ENCODE results near the gene CCDC136. TPM values are rescaled to one million over a fixed set of nuclear protein-coding genes. Genes with fewer than 3 reads are reported as not detected.

Gene CCDC136
- polyA plus RNA-seq, 1 donor, result 22.9 TPM

DNA sequence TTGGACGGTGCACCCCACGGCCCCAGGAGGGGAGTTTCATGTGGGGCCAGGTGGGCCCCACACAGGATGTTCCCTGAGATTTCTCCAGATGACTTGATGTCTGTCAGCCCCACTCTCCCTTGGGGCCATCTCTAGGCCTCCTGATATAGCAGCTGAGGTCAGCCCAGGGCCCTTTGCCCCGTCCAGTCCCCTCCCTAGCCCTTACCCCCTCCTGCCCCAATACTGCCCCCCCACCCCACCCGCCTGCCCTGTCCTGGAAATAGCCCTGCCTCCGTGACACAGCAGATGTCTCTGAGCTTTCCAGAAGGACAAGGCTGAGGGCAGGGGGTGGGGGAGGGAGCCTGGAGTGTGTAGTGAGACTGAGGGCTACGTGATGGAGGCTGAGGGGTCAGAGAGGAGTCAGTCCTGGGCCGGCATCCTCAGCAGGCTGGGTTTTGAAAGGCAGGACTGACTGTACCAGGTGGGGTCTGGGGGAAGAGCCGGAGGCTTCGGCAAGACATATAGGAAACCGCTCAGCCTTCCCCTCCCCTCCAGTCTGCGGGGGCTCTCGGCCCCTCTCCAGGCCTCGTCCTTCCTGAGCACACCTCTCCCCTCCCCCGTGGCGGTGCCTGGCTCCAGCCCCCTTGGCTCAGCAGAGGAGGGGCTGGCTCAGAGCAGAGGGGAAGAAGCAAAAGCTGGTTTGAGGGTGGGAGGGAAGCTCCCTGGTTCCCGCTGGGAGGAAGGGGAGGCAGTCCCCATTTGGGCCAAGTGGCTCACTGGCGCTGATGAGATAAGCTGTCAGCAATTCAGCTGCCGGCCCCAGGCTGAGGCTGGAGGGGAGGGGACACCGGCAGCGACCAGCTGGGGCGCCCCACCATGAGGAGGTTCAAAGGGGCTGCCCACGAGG lies 40.5 kb downstream of the CCDC136 start:
- DNase-seq (ENCODE audit: low read depth), result peak; percentile 57

DNA sequence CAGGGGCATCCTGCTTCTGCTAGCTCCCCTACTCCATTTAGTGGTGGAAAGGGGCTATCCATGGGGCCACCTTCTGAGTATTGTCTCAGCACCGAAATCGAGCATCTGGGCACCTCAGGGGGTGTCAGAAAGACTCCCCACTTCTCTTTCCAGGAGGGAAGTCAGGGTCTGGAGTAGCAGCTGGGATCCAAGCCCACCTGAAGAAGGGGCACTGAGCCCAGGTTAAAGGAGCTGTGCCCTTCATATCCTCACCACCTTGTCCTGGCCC lies 41.0 kb downstream of the CCDC136 start:
- no peak for DNase-seq (ENCODE audit: low read depth)

DNA sequence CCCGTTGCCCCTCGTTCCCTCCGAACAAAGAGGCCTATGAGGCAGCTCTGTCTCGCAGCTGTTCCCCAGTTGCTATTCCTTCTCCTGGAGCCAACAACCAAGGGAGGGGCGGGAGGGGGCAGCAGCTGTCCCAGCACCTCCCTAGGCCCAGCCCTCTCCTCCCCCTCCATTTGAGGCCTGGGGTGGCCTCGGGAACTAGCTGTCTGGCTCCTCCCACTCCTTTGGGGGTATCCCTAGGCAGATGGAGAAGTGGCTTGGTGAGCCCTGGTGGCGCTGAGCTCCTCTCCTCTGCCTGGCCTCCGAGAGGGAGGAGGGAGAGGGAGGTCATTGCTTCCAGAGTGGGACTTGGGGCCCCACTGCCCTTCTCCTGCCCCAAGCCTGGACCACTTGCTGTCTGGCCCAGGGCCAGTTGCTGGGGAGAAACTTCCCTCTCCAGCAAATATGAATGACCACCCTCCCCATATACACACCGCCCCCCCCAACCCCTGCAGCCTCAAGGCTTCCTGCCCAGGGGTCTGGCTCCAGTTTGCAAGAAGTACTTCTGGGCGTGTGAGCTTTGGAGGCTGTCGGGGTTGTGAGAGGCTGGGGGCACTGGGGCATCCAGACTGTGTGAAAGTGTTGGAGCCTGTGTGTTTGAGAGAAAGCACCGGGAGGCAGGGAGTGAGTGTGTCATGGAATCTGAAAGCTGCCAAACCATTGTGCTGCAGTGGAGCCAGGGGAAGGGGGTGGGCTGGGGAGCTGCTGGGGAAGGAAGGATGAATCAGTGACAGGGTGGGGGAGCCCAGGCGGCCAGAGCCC lies 41.6 kb downstream of the CCDC136 start:
- DNase-seq (ENCODE audit: low read depth), result peak; percentile 93

DNA sequence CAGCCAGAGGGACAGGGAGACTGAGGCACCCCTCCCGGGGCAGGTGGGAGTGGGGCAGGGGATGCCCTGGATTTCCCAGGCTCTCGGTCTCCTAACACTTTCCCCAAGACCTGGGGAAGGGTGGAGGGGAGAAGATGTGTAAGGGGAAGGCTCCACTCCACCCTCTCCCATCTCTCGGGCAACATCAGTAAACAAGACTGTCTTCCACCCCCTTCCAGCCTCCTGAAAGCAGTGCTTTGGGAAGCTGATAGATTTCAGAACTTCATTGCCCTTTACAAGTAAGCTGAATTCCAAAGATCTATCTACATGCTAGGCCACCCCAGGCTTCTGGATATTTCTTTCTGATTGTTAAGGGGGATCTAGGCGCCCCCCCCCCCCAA lies 42.2 kb downstream of the CCDC136 start:
- peak; percentile 57 for DNase-seq (ENCODE audit: low read depth)

DNA sequence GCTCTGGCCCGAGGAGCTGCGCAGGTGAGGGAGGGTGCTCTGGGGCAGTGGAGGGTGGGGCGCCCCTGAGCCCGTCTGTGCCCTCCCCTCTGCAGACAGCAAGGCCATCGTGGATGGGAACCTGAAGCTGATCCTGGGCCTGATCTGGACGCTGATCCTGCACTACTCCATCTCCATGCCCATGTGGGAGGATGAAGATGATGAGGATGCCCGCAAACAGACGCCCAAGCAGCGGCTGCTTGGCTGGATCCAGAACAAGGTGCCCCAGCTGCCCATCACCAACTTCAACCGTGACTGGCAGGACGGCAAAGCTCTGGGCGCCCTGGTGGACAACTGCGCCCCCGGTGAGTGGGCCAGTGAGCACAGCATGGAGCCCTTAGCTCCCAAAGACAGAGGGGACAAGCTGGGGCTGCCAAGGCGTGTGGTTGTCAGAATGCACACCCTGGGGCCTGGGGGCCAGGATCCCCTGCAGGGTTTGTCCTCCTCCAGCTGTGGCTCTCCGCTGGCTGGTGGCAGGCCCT lies 43.5 kb downstream of the CCDC136 start:
- DNase-seq (ENCODE audit: low read depth), result no peak

DNA sequence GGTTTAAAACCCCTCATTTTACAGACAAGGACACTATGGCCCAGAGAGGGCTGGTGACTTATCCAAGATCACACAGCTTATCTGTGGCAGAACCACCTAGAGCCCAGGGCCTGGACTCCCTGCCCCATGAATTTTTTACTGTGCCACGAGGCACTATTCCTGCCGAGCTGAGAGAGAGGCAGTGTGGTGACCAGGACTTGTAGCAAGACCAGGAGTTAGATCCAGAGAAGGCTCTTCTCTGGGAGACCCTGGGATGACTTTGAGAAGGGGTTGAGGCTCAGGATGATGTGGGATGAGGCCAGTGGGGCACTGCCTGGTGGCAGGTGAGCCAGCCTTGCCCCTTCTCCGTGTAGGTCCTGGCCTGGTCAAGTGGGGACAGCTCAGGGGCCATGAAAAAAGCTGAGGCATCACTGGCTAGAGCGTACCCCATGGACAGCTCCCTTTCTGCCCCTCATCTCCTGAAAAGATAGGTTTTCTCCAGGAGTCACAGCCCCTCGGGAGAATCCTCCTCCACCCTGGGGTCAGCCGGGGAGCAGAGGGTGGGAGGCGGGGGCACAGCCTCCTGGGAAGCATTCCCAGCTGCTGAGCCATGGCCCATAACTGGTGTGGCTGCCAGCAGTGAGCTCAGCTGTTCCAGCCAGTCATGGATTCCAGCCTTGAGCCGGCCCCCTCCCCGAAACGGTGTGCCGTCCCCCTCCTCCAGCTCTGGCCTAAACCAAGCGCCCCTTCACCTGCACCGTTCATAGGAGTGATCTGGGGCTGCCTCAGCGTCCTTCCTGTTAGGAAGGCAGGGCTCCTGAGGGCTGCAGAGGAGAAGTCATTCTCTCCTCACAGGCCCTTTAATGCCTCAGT lies 44.2 kb downstream of the CCDC136 start:
- no peak for DNase-seq (ENCODE audit: low read depth)

DNA sequence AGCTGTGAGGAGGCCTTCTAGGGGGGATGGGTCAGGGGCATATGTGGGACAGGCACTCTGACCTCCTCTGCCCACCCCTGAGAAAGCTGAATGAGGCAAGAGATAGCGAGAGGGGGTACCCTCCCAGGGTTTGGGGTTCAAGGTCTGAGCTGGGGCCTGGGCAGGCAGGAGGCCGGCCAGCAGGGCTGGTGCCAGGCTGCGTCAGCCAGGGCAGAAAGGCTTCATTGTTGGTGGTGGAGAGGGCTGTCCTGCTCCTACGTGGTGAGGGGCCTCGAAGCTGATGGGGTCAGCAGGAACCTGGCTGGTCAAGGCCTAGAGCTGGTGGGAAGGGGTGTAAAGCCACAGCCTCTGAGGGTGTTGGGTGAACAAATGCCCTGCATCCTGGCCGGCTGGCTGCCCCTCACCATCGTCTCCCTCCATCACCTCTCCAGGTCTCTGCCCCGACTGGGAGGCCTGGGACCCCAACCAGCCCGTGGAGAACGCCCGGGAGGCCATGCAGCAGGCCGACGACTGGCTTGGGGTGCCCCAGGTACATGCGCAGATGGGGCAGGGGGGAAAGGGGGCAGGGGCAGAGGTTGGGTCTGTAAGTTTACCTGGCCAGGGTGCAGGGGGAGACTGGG lies 45.1 kb downstream of the CCDC136 start:
- DNase-seq (ENCODE audit: low read depth), result no peak

DNA sequence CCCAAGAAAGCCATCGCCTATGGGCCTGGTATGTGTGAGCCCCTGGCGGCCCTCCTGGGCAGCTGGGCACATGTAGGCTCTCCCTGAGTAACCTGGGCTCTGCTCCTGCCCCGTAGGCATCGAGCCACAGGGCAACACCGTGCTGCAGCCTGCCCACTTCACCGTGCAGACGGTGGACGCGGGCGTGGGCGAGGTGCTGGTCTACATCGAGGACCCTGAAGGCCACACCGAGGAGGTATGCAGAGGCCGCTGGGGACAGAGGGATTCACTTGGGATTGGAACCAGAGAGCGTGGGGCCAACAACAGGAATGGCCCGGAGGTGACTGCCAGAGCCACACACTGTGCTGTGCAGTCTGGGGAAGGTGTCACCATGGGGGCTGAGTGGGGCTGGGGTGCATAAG lies 45.8 kb downstream of the CCDC136 start:
- DNase-seq (ENCODE audit: low read depth), result no peak

DNA sequence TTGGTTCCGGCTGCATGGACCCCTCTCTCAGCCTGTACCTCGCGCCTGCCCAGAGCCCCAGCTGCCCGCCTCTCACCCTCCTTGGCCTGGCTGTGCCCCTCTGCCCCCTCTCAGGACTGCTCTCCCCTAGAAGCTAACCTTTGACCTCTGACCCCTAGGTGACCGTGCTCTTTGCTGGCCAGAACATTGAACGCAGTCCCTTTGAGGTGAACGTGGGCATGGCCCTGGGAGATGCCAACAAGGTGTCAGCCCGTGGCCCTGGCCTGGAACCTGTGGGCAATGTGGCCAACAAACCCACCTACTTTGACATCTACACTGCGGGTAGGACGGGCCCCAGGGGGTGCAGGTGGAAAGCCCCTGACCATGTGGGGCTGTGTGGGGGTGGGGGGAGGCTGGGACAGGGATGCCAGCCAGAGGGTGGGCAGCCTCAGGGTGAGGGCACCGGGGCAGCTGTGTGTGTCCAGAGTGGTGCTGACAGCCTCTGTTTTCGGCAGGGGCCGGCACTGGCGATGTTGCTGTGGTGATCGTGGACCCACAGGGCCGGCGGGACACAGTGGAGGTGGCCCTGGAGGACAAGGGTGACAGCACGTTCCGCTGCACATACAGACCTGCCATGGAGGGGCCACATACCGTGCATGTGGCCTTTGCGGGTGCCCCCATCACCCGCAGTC lies 46.5 kb downstream of the CCDC136 start:
- no peak for DNase-seq (ENCODE audit: low read depth)

DNA sequence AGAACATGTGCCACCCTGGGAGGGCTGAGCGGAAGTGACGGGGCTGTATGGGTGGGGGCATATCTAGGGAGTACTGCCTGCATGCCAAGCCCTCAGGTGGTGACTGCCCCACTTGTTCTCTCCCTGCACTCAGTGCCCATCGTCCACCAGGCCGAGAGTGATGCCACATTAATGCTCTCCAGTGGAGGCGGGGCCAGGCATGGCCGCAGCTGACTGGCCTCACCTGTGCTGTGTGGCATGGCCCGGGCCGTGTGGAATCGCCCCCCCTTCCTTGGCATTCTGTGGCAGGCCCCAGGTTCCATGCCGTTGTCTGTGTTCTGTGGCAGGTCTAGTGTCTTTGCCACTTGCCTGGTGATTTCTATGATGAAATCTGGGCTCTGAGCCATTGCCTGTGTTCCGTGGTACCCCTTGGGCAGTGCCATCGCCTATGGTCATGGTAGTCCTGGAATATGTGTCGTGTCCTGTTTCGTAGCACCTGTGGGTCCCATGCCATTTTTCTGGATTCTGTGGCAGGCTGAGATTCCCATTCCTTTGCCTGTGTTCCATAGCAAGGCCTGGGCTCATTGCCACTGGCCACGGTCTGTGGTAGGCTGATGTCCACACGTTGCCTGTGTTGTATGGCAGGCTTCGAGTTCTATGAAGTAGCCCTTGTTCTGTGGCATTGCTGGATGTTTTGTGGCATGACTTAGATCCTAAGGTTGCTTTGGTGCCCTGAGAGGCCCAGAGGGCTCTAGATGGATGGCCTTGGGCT lies 47.4 kb downstream of the CCDC136 start:
- no peak for DNase-seq (ENCODE audit: low read depth)

DNA sequence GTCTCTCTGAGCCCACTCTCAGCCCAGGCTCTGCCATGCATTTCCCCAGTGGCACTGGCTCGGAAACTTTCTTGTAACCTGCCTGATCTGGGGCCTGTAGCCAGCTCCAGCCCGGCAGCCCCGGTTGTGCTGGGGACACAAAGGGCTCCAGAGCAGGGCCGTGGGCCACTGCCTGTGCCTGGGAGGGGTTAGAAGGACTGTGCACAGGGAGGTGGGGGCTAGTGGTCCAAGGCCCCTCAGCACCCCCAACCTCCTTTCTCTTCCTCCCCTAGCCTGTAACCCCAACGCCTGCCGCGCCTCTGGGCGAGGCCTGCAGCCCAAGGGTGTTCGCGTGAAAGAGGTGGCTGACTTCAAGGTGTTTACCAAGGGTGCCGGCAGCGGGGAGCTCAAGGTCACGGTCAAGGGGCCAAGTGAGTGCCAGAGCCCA lies 48.0 kb downstream of the CCDC136 start:
- no peak for DNase-seq (ENCODE audit: low read depth)

DNA sequence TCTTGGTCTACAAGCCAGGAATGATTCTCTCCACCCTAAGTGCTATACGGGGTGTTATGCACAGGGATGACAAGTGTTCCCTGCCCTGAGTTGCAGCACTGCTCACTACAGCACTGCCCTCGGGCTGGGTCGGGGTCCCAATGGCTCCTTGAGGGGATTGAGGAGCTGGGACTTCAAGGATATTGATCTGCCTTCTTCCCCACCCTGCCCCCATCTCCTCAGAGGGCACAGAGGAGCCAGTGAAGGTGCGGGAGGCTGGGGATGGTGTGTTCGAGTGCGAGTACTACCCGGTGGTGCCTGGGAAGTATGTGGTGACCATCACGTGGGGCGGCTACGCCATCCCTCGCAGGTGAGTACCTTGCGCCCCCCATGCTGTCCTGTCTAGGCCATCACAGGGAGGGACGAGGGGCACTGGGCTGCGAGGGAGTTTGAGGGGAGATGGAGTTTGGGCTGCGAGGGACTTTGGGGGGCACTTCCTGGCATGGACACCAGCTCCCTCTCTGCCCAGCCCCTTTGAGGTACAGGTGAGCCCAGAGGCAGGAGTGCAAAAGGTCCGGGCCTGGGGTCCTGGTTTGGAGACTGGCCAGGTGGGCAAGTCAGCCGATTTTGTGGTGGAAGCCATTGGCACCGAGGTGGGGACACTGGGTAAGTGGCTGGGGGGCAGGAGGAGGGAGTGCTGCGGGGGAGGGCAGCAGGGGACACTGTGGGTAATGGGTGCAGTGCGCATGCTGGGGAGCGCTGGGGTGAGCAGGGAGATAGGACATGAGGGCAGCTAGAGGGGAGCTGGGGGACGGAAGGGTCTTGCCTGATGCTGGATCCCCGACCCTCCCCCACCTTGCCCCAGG lies 48.8 kb downstream of the CCDC136 start:
- no peak for DNase-seq (ENCODE audit: low read depth)

DNA sequence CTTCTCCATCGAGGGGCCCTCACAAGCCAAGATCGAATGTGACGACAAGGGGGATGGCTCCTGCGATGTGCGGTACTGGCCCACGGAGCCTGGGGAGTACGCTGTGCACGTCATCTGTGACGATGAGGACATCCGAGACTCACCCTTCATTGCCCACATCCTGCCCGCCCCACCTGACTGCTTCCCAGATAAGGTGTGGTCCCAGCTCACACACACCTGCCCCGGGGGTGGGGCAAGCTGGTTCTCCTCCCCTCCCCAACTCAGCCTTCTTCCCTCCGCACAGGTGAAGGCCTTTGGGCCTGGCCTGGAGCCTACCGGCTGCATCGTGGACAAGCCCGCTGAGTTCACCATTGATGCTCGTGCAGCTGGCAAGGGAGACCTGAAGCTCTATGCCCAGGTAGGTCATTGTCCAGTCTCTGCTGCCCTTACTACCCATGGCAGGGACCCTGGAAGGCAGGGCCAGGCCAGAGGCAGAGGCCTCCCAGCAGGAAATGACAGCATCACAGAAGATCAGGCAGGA lies 49.5 kb downstream of the CCDC136 start:
- DNase-seq (ENCODE audit: low read depth), result no peak

DNA sequence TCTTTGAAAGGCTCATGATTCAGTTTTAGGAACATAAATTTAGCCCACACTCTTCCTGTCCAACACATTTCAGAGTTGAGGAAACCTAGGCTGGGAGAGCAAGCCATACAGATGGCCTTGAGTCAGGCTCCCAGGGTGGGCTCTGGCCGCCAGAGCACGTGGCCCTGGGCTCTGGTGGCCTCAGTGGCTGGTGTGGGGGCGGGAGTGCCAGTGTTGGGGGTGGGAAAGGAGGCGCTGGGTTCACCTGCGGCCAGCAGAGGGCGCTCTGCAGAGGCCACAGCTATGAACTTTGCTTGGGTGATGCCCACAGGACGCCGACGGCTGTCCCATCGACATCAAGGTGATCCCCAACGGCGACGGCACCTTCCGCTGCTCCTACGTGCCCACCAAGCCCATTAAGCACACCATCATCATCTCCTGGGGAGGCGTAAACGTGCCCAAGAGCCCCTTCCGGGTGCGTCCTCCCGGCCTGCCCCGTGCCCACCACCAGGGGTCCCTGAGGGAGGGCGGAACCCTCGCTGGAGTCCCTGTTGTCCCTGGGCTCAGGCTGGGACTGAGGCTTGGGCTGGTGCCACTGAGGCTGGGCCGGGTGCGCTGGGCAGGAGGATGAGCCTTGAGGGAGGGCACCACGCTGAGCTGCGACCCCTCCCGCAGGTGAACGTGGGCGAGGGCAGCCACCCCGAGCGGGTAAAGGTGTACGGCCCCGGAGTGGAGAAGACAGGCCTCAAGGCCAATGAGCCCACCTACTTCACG lies 50.3 kb downstream of the CCDC136 start:
- no peak for DNase-seq (ENCODE audit: low read depth)

DNA sequence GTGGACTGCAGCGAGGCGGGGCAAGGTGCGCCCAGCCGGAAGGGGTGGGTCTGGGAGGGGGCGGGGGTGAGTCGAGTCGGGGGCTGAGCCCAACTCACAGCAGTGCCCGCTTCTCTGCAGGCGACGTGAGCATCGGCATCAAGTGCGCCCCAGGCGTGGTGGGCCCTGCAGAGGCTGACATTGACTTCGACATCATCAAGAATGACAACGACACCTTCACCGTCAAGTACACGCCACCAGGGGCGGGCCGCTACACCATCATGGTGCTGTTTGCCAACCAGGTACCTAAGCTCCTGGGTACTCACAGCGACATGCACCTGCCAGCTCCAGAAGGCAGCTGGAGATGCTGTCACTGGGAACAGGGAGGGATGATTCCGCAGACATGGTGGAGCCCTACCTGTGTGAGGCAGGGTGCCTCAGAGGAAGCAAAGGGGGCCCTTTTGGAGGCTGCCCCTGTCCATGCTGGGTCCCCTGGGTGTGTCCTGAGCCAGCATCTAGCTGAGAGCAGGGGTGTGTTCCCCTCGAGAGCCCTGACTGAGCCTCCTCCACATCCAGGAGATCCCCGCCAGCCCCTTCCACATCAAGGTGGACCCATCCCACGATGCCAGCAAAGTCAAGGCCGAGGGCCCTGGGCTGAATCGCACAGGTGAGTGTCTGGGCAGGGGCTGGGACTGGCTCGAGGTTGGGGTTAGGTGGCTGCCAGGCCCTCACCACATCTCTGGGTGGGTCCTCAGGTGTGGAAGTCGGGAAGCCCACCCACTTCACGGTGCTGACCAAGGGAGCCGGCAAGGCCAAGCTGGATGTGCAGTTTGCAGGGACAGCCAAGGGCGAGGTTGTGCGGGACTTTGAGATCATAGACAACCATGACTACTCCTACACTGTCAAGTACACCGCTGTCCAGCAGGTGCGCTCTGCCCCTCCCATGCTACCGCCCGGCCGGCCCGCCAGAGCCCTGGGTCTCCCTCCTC lies 51.2 kb downstream of the CCDC136 start:
- DNase-seq (ENCODE audit: low read depth), result no peak

DNA sequence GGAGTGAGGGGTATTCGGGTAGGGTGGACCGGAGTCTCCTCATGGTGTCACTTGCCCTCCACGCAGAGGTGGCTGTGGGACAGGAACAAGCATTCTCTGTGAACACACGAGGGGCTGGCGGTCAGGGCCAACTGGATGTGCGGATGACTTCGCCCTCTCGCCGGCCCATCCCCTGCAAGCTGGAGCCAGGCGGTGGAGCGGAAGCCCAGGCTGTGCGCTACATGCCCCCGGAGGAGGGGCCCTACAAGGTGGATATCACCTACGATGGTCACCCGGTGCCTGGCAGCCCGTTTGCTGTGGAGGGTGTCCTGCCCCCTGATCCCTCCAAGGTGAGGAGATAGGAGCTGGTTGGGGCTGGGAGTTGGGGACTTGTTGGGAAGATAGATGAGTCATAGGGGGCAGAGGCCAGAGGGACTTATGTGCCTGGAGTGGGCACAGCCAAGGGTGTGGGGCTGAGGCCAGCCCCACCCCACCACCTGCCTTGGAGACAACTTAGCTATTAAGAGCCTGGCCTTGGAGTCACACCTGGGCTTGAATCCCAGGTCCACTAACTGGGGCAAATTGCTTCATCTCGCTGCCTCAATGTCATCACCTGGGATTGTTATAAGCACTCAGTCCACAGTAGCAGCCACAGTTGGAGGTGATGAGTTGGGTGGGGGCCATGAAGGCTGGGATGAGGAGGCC lies 52.3 kb downstream of the CCDC136 start:
- no peak for DNase-seq (ENCODE audit: low read depth)
